Heart right ventricle (tissue), 16 donors: ENCODE measurements around the gene HDAC2. TPM values are rescaled to one million over a fixed set of nuclear protein-coding genes. Genes with fewer than 3 reads are reported as not detected.
"Not testable (repeated sequence)": the region's sequence is repeated elsewhere in the genome, so short reads cannot be mapped to it uniquely, and the experiment has no call there.

ENCODE experiments used
- ATAC-seq, 8 donors: fragments of 200-7000 bp; cut with Tn5 transposase; one replicate each; pipeline ENCODE4 v1.9.1; 2020; ENCODE audit warnings: mild to moderate bottlenecking in 8 of 8, moderate library complexity in 8 of 8, moderate number of reproducible peaks in 1 of 8
- DNase-seq, 2 donors: peaks; one replicate each; pipeline ENCODE4 v3.0.0-alpha.2; 2020
- H3K27ac ChIP-seq, 10 donors: fragments of 200-600 bp; sonication (generic) in 2 of 10; one replicate each; pipeline versions ENCODE4 v1.5.0 to v1.8.0; 2020 to 2022; ENCODE audit warnings: mild to moderate bottlenecking in 3 of 10
- H3K27me3 ChIP-seq, 7 donors: fragments of 200-600 bp; one replicate each; pipeline ENCODE4 v1.8.0; 2021 to 2022; ENCODE audit warnings: mild to moderate bottlenecking in 2 of 7
- H3K36me3 ChIP-seq, 9 donors: fragments of 200-600 bp; sonication (generic) in 1 of 9; one replicate each; pipeline versions ENCODE4 v1.5.0 to v1.8.0; 2020 to 2022; ENCODE audit warnings: mild to moderate bottlenecking in 2 of 9
- H3K4me1 ChIP-seq, 9 donors: fragments of 200-600 bp; sonication (generic) in 1 of 9; one replicate each; pipeline versions ENCODE4 v1.5.0 to v1.8.0; 2020 to 2022; ENCODE audit warnings: mild to moderate bottlenecking in 4 of 9
- H3K4me3 ChIP-seq, 10 donors: fragments of 200-600 bp; sonication (generic) in 2 of 10; one replicate each; pipeline versions ENCODE4 v1.5.0 to v1.8.0; 2020 to 2022; ENCODE audit warnings: mild to moderate bottlenecking in 7 of 10, moderate library complexity in 2 of 10
- H3K9me3 ChIP-seq, 11 donors: fragments of 200-600 bp in 10 of 11; sonication (generic) in 2 of 11; one replicate each; pipeline versions ENCODE4 v1.5.0 to v1.8.0; 2013 to 2022; ENCODE audit warnings: mild to moderate bottlenecking in 2 of 11, control low read depth in 1 of 11, moderate library complexity in 1 of 11
- WGBS, 2 donors: extraction: QIAGEN DNeasy Blood & Tissue Kit; methylation state at CpG; one replicate each; pipeline ENCODE4 v1.1.7; 2013; ENCODE audit warnings: inconsistent platforms in 1 of 2; 5-methylcytosine and 5-hydroxymethylcytosine counted together
- intact Hi-C, 10 donors: fragments of 100-400 bp; cut with DNase I; formaldehyde crosslinking; loops; one replicate each; pipeline versions ENCODE4 v1.11.1 to v1.14.2; 2022
- polyA plus RNA-seq, 2 donors: library from polyadenylated mRNA; stranded (reverse); fragments of 200-250 nt; gene quantifications; one replicate each; pipeline ENCODE4 v1.2.3, GENCODE V29; 2013
- total RNA-seq, 10 donors: library from RNA; stranded (reverse); fragmentation: NEBNext Ultra II Directional in 3 of 10; extraction: Animal tissue kit (Norgen Biotek cat#: 25700) in 3 of 10; gene quantifications; one replicate each; pipeline versions ENCODE4 v1.2.1 to v1.2.4, GENCODE V29; 2021 to 2023
- TF ChIP-seq, protein P1 (sequence below), 9 donors: fragments of 200-600 bp; sonication (generic) in 2 of 9; IDR thresholded peaks; one replicate each; pipeline versions ENCODE4 v1.5.0 to v1.8.0; 2021 to 2022; ENCODE audit warnings: antibody characterized with exemption in 9 of 9, mild to moderate bottlenecking in 5 of 9, moderate library complexity in 1 of 9
- donor health status: Arrhythmogenic right ventricular cardiomyopathy.
- donor health status: ischemic (EF 13 %, LVEDD 7.1; RV severe dilation, severe dysfunction).
- donor health status: healthy with polysubstance abuse.
- donor health status: DM: no; HTN: yes; CAD: no.
- donor health status: DM: no; HTN: no; CAD: no.
- donor health status: ischemic (EF 25% LVEDD 6.9; RV normal size, moderate dysfunction).
- donor health status: ischemic (EF 25% LVEDD 5.7; RV mildly dilated, moderate dysfunction).
- donor health status: healthy.
- donor health status: DM: yes; HTN: yes; CAD: no.
- donor health status: Ischemic cardiomyopathy.
- donor health status: ischemic (EF 35%, LVEDD 5.7; RV mildly dilated, moderate dysfunction).
- donor health status: nonischemic (EF 11% LVEDD 7.7; RV severe dilation, severe dysfunction).
- donor health status: DM: yes; HTN: yes; CAD: no.
- donor health status: PGD.
- donor health status: ischemic (EF 29% LVEDD 5.4; RV normal size, mild dysfunction).
- donor health status: nonischemic (EF 23%, LVEDD 6.1; RV moderate dilation, normal function).

Gene HDAC2
- total and polyA plus RNA-seq, 12 donors, result 23.2 to 60.2 (median 46.2) TPM

GRCh38 chr6:113936093-113936934 is 34.6 kb downstream of the HDAC2 start:
- Histone ChIP-seq H3K4me1 (peaks cover 0 to 5% (median 0%) of the 10 kb centered on the region in 9 donors), H3K9me3 (no peaks in the 10 kb centered on the region), H3K36me3 (peaks cover 0 to 45% (median 12%) of the 10 kb centered on the region in 9 donors), H3K4me3 (no peak overlapping the region), H3K27me3 (no peaks in the 10 kb centered on the region), H3K27ac (no peak overlapping the region)
- intact Hi-C loops, result no loop called here
- 87 to 89% methylated on average over 6 of the region's 6 CpGs for WGBS, 2 donors
- peak in 2 of 8 donors; percentile 46 to 63 for ATAC-seq
- TF ChIP-seq, protein P1, sequence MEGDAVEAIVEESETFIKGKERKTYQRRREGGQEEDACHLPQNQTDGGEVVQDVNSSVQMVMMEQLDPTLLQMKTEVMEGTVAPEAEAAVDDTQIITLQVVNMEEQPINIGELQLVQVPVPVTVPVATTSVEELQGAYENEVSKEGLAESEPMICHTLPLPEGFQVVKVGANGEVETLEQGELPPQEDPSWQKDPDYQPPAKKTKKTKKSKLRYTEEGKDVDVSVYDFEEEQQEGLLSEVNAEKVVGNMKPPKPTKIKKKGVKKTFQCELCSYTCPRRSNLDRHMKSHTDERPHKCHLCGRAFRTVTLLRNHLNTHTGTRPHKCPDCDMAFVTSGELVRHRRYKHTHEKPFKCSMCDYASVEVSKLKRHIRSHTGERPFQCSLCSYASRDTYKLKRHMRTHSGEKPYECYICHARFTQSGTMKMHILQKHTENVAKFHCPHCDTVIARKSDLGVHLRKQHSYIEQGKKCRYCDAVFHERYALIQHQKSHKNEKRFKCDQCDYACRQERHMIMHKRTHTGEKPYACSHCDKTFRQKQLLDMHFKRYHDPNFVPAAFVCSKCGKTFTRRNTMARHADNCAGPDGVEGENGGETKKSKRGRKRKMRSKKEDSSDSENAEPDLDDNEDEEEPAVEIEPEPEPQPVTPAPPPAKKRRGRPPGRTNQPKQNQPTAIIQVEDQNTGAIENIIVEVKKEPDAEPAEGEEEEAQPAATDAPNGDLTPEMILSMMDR (IDR thresholded peaks at IDR 0.05), result peak; percentile 65 to 85 (median 79)
- DNase-seq, result peak in 1 of 2 donors; percentile 32

DNA sequence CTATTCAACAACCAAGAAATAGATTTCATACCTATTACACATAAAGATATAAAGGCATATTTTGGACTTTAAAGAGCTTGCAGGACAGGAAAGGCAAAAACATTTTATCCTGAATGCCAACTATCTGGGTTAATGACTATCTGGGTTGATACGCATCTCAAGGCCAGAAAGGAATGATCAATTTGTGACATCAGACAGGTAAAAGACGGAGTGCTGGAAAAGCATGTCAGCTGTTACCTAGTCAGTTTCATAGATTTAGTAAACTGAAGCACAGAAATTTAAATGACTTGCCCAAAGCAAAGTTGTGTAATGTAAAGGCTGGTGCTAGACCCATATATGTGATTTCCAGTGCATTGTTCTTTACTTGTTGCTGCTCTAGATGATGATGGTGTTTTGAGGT is 36.8 kb downstream of the HDAC2 start:
- no peak overlapping the region for H3K27ac ChIP-seq
- TF ChIP-seq, protein P1 (IDR thresholded peaks at IDR 0.05), result no peak
- 95 to 99% methylated on average over 2 of the region's 2 CpGs for WGBS, 2 donors
- peaks cover 0 to 5% (median 0%) of the 10 kb centered on the region in 9 donors for H3K4me1 ChIP-seq
- ATAC-seq (no peak), DNase-seq (no peak)
- H3K4me3 ChIP-seq, result no peak overlapping the region
- intact Hi-C loops, result no loop called here
- H3K36me3 ChIP-seq, result peaks cover 0 to 23% (median 4%) of the 10 kb centered on the region in 9 donors
- peaks cover 0 to 19% (median 10%) of the 10 kb centered on the region in 11 donors for H3K9me3 ChIP-seq
- H3K27me3 ChIP-seq, result no peaks in the 10 kb centered on the region

GRCh38 chr6:113931907-113932306 is 39.0 kb downstream of the HDAC2 start:
- ATAC-seq, H3K27ac ChIP-seq, intact Hi-C loops, H3K27me3 ChIP-seq, H3K4me3 ChIP-seq, H3K36me3 ChIP-seq, H3K4me1 ChIP-seq: not testable (repeated sequence)
- H3K9me3 ChIP-seq, result peaks cover 0 to 28% (median 13%) of the 10 kb centered on the region in 11 donors
- 93 to 95% methylated on average over 23 of the region's 23 CpGs for WGBS, 2 donors
- peak in 1 of 2 donors; percentile 10 for DNase-seq

GRCh38 chr6:113930183-113930582 is 40.8 kb downstream of the HDAC2 start:
- ATAC-seq, result no peak
- peaks cover 0 to 28% (median 13%) of the 10 kb centered on the region in 11 donors for H3K9me3 ChIP-seq

More at GRCh38 chr6:113930183-113930582, 40.8 kb downstream of the HDAC2 start:
- intact Hi-C loops, result no loop called here
- H3K27ac ChIP-seq, result no peak overlapping the region
- TF ChIP-seq, protein P1 (IDR thresholded peaks at IDR 0.05), result no peak
- H3K4me1 ChIP-seq, result peaks cover 0 to 15% (median 0%) of the 10 kb centered on the region in 9 donors
- no peak overlapping the region for H3K4me3 ChIP-seq
- H3K27me3 ChIP-seq, result no peaks in the 10 kb centered on the region
- no peak for DNase-seq
- peaks cover 0 to 3% (median 0%) of the 10 kb centered on the region in 9 donors for H3K36me3 ChIP-seq
